H1 (cell line): ENCODE measurements around the gene SH3RF3. TPM values are rescaled to one million over a fixed set of nuclear protein-coding genes. Genes with fewer than 3 reads are reported as not detected.

Experiments
- CTCF ChIA-PET: fragments of 300-600 bp; sonication (Branson Sonifier 250); formaldehyde crosslinking; loops from one replicate; lab custom pipeline; 2021; ENCODE audit not compliant: partially characterized antibody; lab: Charles Lee
- POLR2A ChIA-PET: fragments of 300-600 bp; sonication (Branson Sonifier 250); formaldehyde crosslinking; loops from one replicate; lab custom pipeline; 2021; ENCODE audit warnings: inconsistent platforms; ENCODE audit not compliant: partially characterized antibody; lab: Charles Lee
- DNase-seq, 2 experiments: peaks; one replicate each; pipeline versions ENCODE4 v3.0.0 to v3.0.0-alpha.2; 2010 to 2022; ENCODE audit warnings: low spot score in 2 of 2, low read depth in 1 of 2, mixed read lengths in 1 of 2
- FAIRE-seq: peaks from 2 replicates; lab custom pipeline; 2011; peaks lifted over from hg19 to GRCh38; lab: Jason Lieb, UNC
- H2AFZ ChIP-seq: 2 replicates; pipeline ENCODE4 v1.8.1; 2012; ENCODE audit warnings: low read length, inconsistent platforms
- H2AK5ac ChIP-seq: 2 replicates; pipeline ENCODE4 v1.6.1; 2013; ENCODE audit warnings: low read depth, low read length
- H2BK120ac ChIP-seq: replicated peaks from 2 replicates; pipeline ENCODE3; 2013; ENCODE audit warnings: low read depth, low read length, inconsistent platforms
- H2BK12ac ChIP-seq: 2 replicates; pipeline ENCODE4 v1.6.1; 2013; ENCODE audit warnings: low read depth, low read length
- H2BK15ac ChIP-seq: 2 replicates; pipeline ENCODE4 v1.6.1; 2013; ENCODE audit warnings: low read length
- H2BK20ac ChIP-seq: 2 replicates; pipeline ENCODE4 v1.6.1; 2013; ENCODE audit warnings: low read length
- H2BK5ac ChIP-seq: 2 replicates; pipeline ENCODE4 v1.6.1; 2013; ENCODE audit warnings: low read depth, low read length
- H3K14ac ChIP-seq: 2 replicates; pipeline ENCODE4 v1.6.1; 2013; ENCODE audit warnings: inconsistent platforms; ENCODE audit not compliant: insufficient read length
- H3K18ac ChIP-seq: 2 replicates; pipeline ENCODE4 v1.6.1; 2013; ENCODE audit warnings: low read length; ENCODE audit errors: extremely low read depth
- H3K23ac ChIP-seq: 2 replicates; pipeline ENCODE4 v1.6.1; 2013; ENCODE audit warnings: inconsistent platforms; ENCODE audit not compliant: insufficient read length
- H3K23me2 ChIP-seq: 2 replicates; pipeline ENCODE4 v1.6.1; 2013; ENCODE audit warnings: low read depth, low read length
- H3K27ac ChIP-seq: 2 replicates; pipeline ENCODE4 v1.6.1; 2011; ENCODE audit warnings: low read depth, low read length, inconsistent platforms
- H3K27me3 ChIP-seq, 4 experiments: replicated peaks in 1 of 4; 1 replicate in 1 of 4; 2 replicates in 3 of 4; pipeline versions ENCODE4 v1.6.1 to v1.8.1; 2011 to 2013; ENCODE audit warnings: low read length in 3 of 4, mild to moderate bottlenecking in 3 of 4, inconsistent platforms in 2 of 4, mixed read lengths in 2 of 4, moderate library complexity in 1 of 4; ENCODE audit not compliant: control insufficient read depth in 3 of 4, insufficient read depth in 3 of 4; ENCODE audit errors: extremely low read depth in 1 of 4
- H3K36me3 ChIP-seq, 4 experiments: 2 replicates each; pipeline versions ENCODE4 v1.6.1 to v1.8.1; 2011 to 2013; ENCODE audit warnings: mild to moderate bottlenecking in 4 of 4, low read length in 3 of 4, moderate library complexity in 2 of 4, control low read depth in 1 of 4, inconsistent platforms in 1 of 4; ENCODE audit not compliant: insufficient read depth in 4 of 4, control insufficient read depth in 2 of 4
- H3K4ac ChIP-seq: replicated peaks from 2 replicates; pipeline ENCODE3; 2013; ENCODE audit warnings: low read length, low read depth, mixed read lengths, inconsistent platforms; ENCODE audit not compliant: insufficient read length
- H3K4me1 ChIP-seq, 4 experiments: replicated peaks in 1 of 4; 1 replicate in 1 of 4; 2 replicates in 3 of 4; pipeline versions ENCODE4 v1.6.1 to v1.8.1; 2011 to 2013; ENCODE audit warnings: low read length in 3 of 4, inconsistent platforms in 2 of 4, mixed read lengths in 1 of 4; ENCODE audit not compliant: insufficient read depth in 4 of 4, control insufficient read depth in 3 of 4
- H3K4me2 ChIP-seq, 2 experiments: 2 replicates each; pipeline versions ENCODE4 v1.6.1 to v1.8.1; 2011 to 2013; ENCODE audit warnings: low read depth in 2 of 2, low read length in 2 of 2, control low read depth in 1 of 2, inconsistent platforms in 1 of 2, mild to moderate bottlenecking in 1 of 2; ENCODE audit not compliant: insufficient read depth in 1 of 2
- H3K4me3 ChIP-seq, 4 experiments: fragments of 200-600, 300-600 bp in 1 of 4; sonication (generic), shearing (Covaris generic), sonication (Bioruptor Twin) in 1 of 4; 2 replicates each; pipeline versions ENCODE4 v1.5.1 to v1.8.1; 2011 to 2016; ENCODE audit warnings: low read length in 4 of 4, low read depth in 3 of 4, control low read depth in 2 of 4, inconsistent platforms in 2 of 4, mild to moderate bottlenecking in 2 of 4, mixed read lengths in 1 of 4, moderate library complexity in 1 of 4; ENCODE audit not compliant: insufficient read depth in 2 of 4; ENCODE audit errors: extremely low read depth in 1 of 4
- H3K56ac ChIP-seq: replicated peaks from 2 replicates; pipeline ENCODE3; 2013; ENCODE audit warnings: low read depth, mild to moderate bottlenecking, mixed read lengths, low read length, inconsistent platforms; ENCODE audit not compliant: insufficient read length
- H3K79me1 ChIP-seq: 2 replicates; pipeline ENCODE4 v1.6.1; 2013; ENCODE audit warnings: low read depth, low read length, control low read depth
- H3K79me2 ChIP-seq, 2 experiments: 2 replicates each; pipeline versions ENCODE4 v1.6.1 to v1.8.1; 2012 to 2013; ENCODE audit warnings: low read length in 2 of 2, mild to moderate bottlenecking in 2 of 2, inconsistent platforms in 1 of 2; ENCODE audit not compliant: insufficient read depth in 2 of 2, control insufficient read depth in 1 of 2
- H3K9ac ChIP-seq, 4 experiments: replicated peaks in 1 of 4; 1 replicate in 1 of 4; 2 replicates in 3 of 4; pipeline versions ENCODE4 v1.6.1 to v1.8.1; 2011 to 2013; ENCODE audit warnings: low read depth in 3 of 4, low read length in 3 of 4, control low read depth in 2 of 4, mild to moderate bottlenecking in 2 of 4, moderate library complexity in 2 of 4, inconsistent platforms in 1 of 4; ENCODE audit errors: extremely low read depth in 1 of 4
- H3K9me3 ChIP-seq, 2 experiments: 2 replicates each; pipeline versions ENCODE4 v1.6.1 to v1.8.1; 2012 to 2013; ENCODE audit warnings: mild to moderate bottlenecking in 2 of 2, moderate library complexity in 2 of 2, control low read depth in 1 of 2, inconsistent platforms in 1 of 2, low read depth in 1 of 2, low read length in 1 of 2, mixed read lengths in 1 of 2; ENCODE audit not compliant: insufficient read depth in 2 of 2
- H4K20me1 ChIP-seq, 2 experiments: replicated peaks in 1 of 2; 2 replicates each; pipeline versions ENCODE3 to v1.8.1; 2011 to 2013; ENCODE audit warnings: inconsistent platforms in 2 of 2, low read length in 2 of 2, mild to moderate bottlenecking in 1 of 2; ENCODE audit not compliant: insufficient read depth in 2 of 2, control insufficient read depth in 1 of 2
- H4K5ac ChIP-seq: 2 replicates; pipeline ENCODE4 v1.6.1; 2013; ENCODE audit warnings: low read length, low read depth, mixed read lengths, inconsistent platforms; ENCODE audit not compliant: insufficient read length
- H4K8ac ChIP-seq: 2 replicates; pipeline ENCODE4 v1.8.0; 2013; ENCODE audit warnings: mild to moderate bottlenecking, moderate library complexity, low read length, inconsistent platforms; ENCODE audit not compliant: insufficient read depth; ENCODE audit errors: extremely low read depth
- H4K91ac ChIP-seq: replicated peaks from 2 replicates; pipeline ENCODE3; 2013; ENCODE audit warnings: low read length, mixed read lengths, inconsistent platforms; ENCODE audit not compliant: insufficient read length
- HDAC2 ChIP-seq, 2 experiments: fragments of 300-600 bp in 1 of 2; sonication (generic) in 1 of 2; IDR thresholded peaks; 2 replicates each; pipeline ENCODE4 v1.6.1; 2011 to 2012; ENCODE audit warnings: low read depth in 2 of 2, low read length in 2 of 2, mild to moderate bottlenecking in 2 of 2, moderate library complexity in 2 of 2, borderline replicate concordance in 1 of 2, inconsistent platforms in 1 of 2
- NANOG ChIP-seq: IDR thresholded peaks from 2 replicates; pipeline ENCODE4 v1.6.1; 2011; ENCODE audit warnings: low read length, low read depth, mild to moderate bottlenecking, inconsistent platforms; ENCODE audit not compliant: insufficient read depth, poor library complexity, severe bottlenecking
- WGBS, 2 experiments: shearing (Covaris generic) in 1 of 2; methylation state at CpG; one replicate each; pipeline versions ENCODE4 v1.1.6 to v1.1.7; 2013 to 2015; ENCODE audit warnings: low lambda C conversion rate in 2 of 2, mixed read lengths in 2 of 2, inconsistent platforms in 1 of 2, low coverage in 1 of 2, missing lambda C conversion rate in 1 of 2; ENCODE audit not compliant: insufficient replicate concordance in 2 of 2, insufficient coverage in 1 of 2, insufficient read length in 1 of 2; ENCODE audit errors: extremely low coverage in 1 of 2, missing lambda C conversion rate in 1 of 2; 5-methylcytosine and 5-hydroxymethylcytosine counted together
- polyA plus RNA-seq, 7 experiments: library from polyadenylated mRNA; depleted of rRNA in 3 of 7; stranded (reverse) in 5 of 7; unstranded in 2 of 7; fragments of >200 nt in 5 of 7; fragments of 200-250 nt in 2 of 7; gene quantifications; 1 replicate in 5 of 7; 2 replicates in 1 of 7; 4 replicates in 1 of 7; pipeline versions ENCODE4 v1.2.1 to v1.2.3, GENCODE V29; 2011 to 2013; ENCODE audit warnings: missing spikeins in 2 of 7, mixed read lengths in 2 of 7
- total RNA-seq: library from RNA; stranded (reverse); fragmentation: NEBNext Ultra II Directional; extraction: Animal tissue kit (Norgen Biotek cat#: 25700); gene quantifications from 2 replicates; pipeline ENCODE4 v1.2.1, GENCODE V29; 2021

The SH3RF3 gene
- total and polyA plus RNA-seq, 2 of the 8 experiments (the other 6 are each of a cell fraction or from before 2014, with no cell fraction given), result 0.11 to 0.65 TPM

DNA sequence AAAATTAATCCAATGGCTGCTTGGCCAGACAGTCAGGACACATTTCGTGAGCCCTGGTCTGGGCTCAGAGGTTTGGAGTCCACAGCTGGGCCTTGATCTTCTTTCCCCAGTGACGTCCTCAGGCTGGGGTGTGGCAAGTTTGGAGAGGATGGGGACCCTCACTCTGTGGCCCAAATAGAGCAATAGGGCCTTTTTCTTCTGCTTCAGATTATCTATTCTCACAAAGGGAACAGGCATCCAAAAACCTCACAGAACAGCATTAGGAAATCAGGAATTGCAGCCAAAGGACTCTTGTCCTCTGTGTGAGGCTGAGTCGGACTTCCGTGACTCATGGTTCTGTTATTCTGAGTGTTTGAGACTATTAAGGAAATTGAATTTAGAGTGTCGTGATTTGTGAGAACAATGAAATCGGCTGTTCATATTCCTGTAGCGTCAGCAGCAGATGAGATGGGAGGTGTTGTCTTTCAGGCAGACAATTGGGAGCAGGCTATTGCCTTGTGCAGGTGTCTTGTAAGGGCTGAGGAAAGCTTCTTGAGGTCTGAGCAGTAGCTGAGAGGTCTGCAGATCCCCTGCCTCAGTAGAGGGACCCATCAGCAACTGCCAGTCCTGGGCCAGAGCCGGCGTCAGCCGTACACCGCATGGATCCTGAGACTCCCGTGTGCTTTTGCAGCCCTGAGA, 113.8 kb downstream of the SH3RF3 start:
- Histone ChIP-seq H3K9me3 (no peaks in the 10 kb centered on the region), H3K27ac (no peak overlapping the region), H2BK20ac (no peak overlapping the region), H3K27me3 (no peaks in the 10 kb centered on the region; a peak in 1 of 7 replicates), H3K56ac (no peak overlapping the region), H2BK12ac (no peak overlapping the region), H3K14ac (no peak overlapping the region), H3K23ac (no peak overlapping the region), H3K4me3 (no peak overlapping the region), H4K20me1 (no peaks in the 10 kb centered on the region), H3K4ac (no peak overlapping the region), H2AFZ (no peak overlapping the region), H2AK5ac (no peak overlapping the region), H4K8ac (no peak overlapping the region), H2BK5ac (no peak overlapping the region), H3K79me1 (no peaks in the 10 kb centered on the region), H2BK120ac (no peak overlapping the region), H3K79me2 (no peaks in the 10 kb centered on the region), H3K18ac (no peak overlapping the region), H4K91ac (no peak overlapping the region), H3K4me2 (no peak overlapping the region), H3K36me3 (no peaks in the 10 kb centered on the region), H3K23me2 (no peaks in the 10 kb centered on the region), H4K5ac (no peak overlapping the region), H3K9ac (no peak overlapping the region), H3K4me1 (peaks cover 0 to 2% (median 0%) of the 10 kb centered on the region in 4 experiments; a peak in 2 of 7 replicates), H2BK15ac (no peak overlapping the region)
- ChIA-PET CTCF (interaction anchor here (0.8 to 3.9 kb wide), 2 partner anchors 9 to 18 kb away, joined by 3 to 11 read pairs; no protein-coding TSS in a partner anchor), POLR2A (no interaction called here)
- TF ChIP-seq NANOG (no peak), HDAC2 (IDR thresholded peaks at IDR 0.05; ENCODE audit: borderline replicate concordance in 1 of 2, low read depth in 2 of 2, low read length in 2 of 2) (no peak)
- FAIRE-seq (no peak), DNase-seq (no peak)
- WGBS, 2 experiments, result 95% methylated on average over 11 of the region's 12 CpGs; no CpG with 5 or more reads in 1 of the 2 experiments
